A204.1 (cell line): ENCODE data around the gene NPC1.
"Not testable (repeated sequence)": the region's sequence is repeated elsewhere in the genome, so short reads cannot be mapped to it uniquely, and the experiment has no call there.

Source experiments
- FAIRE-seq: peaks from 2 replicates; lab custom pipeline; 2012; peaks lifted over from hg19 to GRCh38; lab: Jason Lieb, UNC

The NPC1 gene

GRCh38 chr18:23586249-23587196 is at the start of gene NPC1:
TSS of gene NPC1 (minus strand) at chr18:23586506. CDS start at chr18:23586343, 163 bp downstream.
- FAIRE-seq = no peak

GRCh38 chr18:23636071-23636399 is 49.7 kb upstream of the NPC1 start:
- FAIRE-seq = no peak

DNA sequence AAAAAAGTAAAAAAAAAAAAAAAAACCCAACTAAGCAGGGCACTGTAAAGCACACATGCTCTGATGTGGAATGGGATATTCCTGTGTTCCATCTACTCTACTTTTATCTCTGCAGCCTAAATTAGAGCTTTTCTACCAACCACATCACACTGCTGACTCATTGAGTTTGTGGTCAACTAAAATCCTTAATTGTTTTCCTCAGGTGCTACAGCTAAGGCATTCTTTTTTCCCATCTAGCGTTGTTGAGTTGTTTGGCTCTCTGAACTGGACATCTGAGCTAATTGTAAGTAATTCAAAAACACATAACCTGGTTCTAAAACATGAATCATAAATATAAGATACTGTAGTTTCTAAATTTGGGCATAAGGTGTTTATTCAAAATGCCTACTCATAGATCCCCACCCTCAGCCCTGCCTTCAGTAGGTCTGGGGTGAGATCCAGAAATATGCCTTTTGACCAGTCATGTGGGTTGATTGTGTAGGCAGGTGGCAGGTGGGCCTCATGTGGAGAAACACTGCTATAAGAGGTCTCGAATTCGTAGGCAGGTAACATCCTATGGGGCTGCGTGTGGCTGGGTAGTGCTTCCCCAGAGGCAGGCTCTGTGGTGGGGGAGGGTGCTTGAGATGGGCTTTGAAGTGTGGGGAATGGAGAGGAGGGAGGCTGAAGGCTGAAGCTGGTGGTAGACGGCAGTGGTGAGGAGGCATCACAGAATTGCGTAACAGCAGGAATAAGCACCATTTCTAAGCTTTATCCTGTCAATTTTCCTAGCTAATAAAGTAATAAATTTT is 49.2 kb upstream of the NPC1 start:
- FAIRE-seq = no peak

DNA sequence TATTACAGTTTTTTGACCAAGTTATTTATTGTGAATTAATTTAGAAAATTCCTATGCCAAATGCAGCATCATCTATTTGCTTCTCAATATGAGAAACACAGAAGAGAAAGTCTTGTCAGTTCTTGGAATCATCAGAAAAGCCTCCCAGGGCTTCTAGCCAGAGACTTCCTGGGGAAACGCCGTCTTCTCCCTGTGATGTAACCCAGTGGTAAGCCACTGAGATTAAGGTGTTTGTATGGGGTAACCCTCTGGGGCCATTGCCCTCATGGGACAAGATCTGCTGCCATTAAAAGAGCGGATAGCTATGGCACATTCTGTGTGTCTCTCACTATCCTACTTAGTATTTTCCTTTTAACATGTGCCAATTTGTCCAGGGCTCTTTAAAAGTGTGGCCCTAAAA is 48.4 kb upstream of the NPC1 start:
- no peak for FAIRE-seq

DNA sequence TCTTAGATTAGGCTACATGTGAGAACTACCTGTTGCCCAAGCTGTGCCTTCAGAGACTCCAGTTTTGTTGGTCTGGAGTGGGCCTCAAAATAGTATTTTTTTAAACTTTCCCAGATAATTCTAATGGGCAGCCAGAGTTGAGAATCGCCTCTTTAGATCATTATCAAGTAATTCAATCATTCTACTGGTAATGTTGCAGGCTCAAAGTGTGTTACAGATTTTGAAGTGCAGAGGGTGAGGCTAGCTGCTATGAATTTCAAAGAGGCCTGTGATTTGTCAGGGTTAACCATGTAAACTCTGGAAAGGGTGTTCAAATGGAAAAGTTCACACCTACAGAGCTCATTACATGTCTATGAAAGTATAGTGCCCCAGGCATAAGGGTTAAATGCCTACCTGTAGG is 46.3 kb upstream of the NPC1 start:
- no peak for FAIRE-seq

- no peak for FAIRE-seq
These were observed 45.4 kb upstream of the NPC1 start for GRCh38 chr18:23631746-23632145.

- FAIRE-seq = no peak
These were observed 45.0 kb upstream of the NPC1 start for GRCh38 chr18:23631312-23631711.

DNA sequence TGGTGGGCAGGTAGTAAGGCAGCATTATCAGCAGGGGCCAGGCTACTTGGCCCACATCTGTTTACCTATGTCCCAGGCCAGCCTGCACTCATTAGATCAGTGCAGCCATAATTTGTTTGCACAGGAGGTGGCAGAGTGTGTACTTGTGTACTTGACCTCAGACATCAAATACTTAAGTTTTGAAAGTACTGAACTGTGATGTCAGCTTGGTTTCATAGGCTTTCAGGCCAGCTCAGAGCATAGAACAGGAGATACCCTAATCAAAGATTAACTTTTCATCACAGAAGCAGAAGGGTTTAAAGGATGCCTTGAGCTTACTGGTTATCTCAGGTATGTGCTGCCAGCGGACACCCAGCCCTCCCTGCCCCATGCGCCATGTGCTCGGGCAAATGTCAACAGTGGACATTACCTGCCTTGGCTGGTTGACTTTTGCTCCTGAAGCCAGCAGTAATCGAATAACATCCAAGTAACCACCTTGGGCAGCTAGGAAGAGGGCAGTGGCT is 43.2 kb upstream of the NPC1 start:
- FAIRE-seq = no peak

DNA sequence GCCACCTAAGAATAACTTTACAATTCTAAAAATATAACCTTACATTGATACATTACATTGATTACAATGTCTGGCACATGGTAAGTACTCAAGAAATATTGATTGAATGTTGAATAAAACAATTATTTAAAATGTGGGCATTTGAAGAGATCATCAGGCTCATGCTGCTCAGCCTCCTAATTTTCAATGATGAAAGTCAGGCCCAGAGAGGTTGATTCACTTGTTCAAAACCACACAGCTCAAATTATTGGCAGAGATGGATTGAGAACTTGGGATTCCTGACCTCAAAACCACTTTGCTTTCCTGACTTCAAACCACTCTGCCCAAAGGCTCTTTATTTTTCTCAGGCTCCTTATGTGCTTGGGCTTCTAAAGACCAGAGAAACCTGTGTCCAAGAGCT is 41.7 kb upstream of the NPC1 start:
- FAIRE-seq = no peak

DNA sequence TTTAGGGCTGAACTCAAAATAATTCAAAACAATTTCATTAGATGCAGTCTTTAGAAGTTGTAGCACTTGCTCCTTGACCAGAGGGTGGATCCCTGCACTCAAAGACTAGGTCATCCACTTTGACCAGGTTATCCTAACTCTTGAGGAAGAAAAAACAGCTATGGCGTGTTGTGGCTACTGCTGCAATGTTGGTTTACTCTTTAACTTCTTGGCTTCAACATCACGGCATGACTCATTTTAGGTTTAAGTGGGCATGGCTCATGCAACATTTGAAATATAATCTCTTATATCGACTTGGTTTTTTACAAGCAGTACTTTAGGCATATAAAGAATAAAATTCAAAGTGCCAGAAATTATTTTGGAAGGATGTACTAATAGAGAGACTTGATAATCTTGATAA is 41.0 kb upstream of the NPC1 start:
- FAIRE-seq = no peak

DNA sequence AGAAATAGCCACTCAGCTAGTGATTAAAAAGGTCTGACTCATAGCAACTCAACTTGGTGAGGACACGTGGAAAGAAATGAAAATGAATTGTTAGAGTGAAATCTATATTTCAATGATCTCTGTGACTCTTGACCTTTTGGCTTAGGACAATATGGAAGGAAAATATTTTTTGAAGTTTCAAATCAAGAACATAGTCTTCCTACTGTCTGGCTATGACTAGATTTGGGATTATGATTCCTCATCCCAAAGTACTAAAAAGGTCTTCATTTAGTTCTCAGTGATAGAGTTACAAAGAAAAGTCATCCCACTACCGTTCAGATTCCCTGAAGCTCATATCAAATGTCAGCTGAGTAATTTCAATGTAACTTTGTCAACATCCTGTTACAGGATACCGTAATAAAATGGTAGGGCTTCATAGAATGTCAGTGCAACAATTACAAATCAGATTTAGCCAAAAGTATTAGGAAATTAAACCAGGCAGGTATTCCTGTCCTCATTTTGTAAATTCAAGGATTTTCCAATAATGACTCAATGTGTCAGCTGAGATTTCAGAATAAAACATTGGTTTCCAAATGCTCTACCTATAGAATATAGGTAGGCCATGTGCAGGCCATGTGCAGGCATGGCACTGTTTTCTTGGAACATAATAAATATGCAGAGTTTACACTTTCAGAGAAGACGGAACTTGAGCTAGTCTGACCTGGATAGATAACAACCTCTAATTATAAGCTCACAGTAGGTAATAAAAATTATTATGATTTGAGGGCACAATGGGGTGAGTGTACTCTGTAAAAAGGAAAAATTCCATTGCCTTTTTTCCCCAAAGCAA is 40.4 kb upstream of the NPC1 start:
- FAIRE-seq = no peak

- FAIRE-seq = no peak
These were observed 36.7 kb upstream of the NPC1 start for GRCh38 chr18:23623040-23623439.

GRCh38 chr18:23619388-23619881 is 33.1 kb upstream of the NPC1 start:
- no peak for FAIRE-seq

DNA sequence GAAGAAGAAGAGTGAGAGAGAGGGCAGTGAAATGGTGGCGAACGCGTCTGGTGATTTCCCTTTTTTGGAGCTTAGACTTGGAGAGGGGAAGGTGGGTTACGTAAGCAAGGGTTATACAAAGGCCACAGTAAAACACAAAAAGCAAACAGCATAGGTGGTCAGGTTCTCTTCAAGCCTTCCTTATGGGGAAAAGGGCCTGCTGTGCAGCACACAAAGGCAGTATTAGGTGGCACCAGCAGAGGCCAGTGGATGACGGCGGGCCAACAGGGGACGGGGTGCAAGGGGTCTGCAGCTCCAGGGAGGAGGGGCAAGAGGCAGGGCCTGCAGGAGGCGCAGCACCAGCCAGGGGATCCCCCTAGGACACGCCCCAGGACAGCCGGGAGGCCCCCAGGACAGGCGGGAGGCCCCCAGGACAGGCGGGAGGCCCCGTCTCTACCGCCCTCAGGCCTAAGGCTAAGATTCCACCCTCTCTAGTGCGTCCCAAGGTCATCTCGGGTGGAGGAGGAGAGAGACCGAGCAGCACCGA is 32.6 kb upstream of the NPC1 start:
- no peak for FAIRE-seq

DNA sequence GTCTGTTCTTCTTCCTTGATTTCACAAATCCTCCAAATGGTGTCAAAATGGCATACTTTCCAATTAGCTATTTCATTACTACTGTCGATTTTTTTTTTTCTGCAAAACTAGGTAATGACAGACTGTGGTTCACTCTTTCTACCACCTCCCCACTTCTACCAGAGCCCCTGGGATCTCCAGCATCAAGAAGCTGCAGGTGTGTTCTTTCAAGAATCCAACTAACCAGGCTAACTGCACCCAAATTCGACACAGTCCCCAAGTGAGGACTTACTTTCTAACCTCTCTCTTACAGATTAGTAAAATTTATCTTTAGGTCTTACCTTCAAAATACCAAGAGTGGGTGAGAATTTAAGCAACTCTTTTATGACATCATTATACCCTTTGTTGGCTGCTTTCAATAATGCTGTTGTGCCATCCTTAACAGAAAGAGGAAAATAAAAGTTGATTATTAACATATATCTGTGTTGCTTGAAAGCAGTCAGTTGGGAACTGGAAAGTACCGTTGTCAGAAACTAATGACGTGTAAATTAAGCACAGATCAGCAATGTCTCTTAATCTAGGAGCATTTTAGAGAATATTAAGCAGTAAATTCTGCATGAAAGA is 31.2 kb upstream of the NPC1 start:
- FAIRE-seq = no peak

DNA sequence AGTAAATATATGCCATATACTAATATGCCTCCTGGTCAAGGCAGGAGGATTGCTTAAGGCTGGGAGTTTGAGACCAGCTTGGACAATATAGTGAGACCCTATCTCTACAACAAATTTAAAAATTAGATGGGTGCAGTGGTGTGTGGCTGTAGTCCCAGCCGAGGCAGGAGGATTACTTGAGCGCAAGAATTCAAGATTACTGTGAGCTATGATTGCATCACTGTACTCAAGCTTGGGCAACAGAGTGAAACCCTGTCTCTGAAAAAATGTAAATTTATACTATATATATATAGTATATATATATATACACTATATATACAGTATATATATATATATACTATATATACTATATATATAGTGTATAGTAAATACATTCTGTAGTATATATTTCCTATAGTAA is 30.0 kb upstream of the NPC1 start:
- FAIRE-seq = no peak

GRCh38 chr18:23614891-23615290 is 28.6 kb upstream of the NPC1 start:
- no peak for FAIRE-seq

GRCh38 chr18:23614413-23614812 is 28.1 kb upstream of the NPC1 start:
- FAIRE-seq = no peak

- not testable (repeated sequence) for FAIRE-seq
These were observed 26.8 kb upstream of the NPC1 start for GRCh38 chr18:23613091-23613475.

DNA sequence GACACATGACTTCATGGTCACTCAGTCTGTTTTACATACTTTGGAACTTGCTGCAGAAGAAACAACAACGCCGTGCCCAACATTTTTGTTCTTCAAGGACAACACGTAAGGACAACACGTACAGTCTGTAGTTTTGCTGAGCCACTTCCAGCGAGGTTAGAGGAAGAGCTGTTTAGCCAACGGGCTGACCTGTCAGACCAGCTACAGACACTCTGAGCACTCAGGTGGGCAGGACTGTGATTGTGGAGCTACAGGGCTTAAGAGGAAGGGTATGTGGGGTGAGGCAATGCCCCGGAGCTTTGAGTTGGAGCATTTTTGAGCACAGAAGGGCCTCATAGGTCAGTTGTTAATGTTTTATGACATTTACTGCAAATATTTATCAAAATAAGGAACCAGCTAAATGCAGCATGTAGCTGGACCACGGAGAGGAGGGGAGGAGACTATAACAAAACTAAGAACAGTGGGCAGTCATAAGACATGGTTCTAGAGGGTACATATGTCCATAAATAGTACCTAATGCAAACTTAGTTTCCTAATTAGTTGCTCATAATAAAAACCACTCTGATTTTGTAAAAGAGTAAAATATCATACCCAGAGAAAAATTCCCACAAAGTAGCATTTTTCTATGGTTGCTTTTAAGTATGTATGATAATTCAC is 26.3 kb upstream of the NPC1 start:
- FAIRE-seq = no peak

GRCh38 chr18:23609390-23610023 is 23.2 kb upstream of the NPC1 start:
- no peak for FAIRE-seq
